A549 treated with AZD9567 at 1 μM for 4 hours (cell line): ENCODE results near the gene IGFL3. TPM values are rescaled to one million over a fixed set of nuclear protein-coding genes. Genes with fewer than 3 reads are reported as not detected.

ENCODE experiments used
- total RNA-seq: library from RNA; stranded (reverse); fragments of 200-300 nt; extraction: Qiagen RNA extraction; gene quantifications from 5 replicates; pipeline ENCODE4 v1.2.3, GENCODE V29; 2022; ENCODE audit not compliant: insufficient read depth

Gene IGFL3
- 0.14 to 0.37 TPM in 2 of 5 replicates, not detected in the others for total RNA-seq

GRCh38 chr19:46124638-46125115, at the start of gene IGFL3:
IGFL3 (minus strand) TSS chr19:46124688; CDS start chr19:46124649, 39 bp downstream.

DNA sequence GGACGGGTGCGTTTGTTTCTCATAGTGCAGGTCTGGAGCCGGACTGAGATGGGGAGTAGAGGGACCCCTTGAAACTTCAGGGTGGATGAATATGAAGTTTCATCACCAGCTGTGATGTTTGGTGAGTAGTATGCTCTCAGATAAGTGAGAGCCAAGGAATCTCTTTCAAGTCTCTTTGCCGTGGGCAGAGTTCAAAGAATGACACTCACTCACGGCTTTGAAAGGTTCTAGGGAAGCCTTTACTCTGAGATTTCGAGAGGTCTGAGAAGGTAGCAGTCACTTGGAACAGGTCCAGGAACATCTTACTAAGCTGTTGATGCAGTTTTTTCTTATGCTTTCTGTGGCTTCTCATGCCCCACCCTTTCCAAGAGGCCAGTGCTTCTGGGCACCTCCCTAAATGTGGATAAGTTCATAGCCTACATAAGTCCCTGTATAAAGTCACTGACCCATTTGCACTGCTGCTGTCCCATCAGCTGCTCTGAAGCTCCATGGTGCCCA, 23.4 kb upstream of the IGFL3 start, which contains the start of gene IGFL2:
TSS of gene IGFL2 (plus strand) at position 448 of the 498 bp plus-strand sequence. CDS start at position 489, 41 bp downstream.

Other genes starting within 250 kb of the IGFL3 start
- gene IRF2BP1, start 238.5 kb downstream of the IGFL3 start, total RNA-seq, result 22.5 to 37.7 TPM (median 36.3 TPM) in 5 replicates
- gene MYPOP, start 222.1 kb downstream of the IGFL3 start, total RNA-seq, result 6.8 to 9.6 TPM (median 8.7 TPM) in 5 replicates
- gene NANOS2, start 209.9 kb downstream of the IGFL3 start, total RNA-seq, result not detected in 5 replicates
- gene NOVA2, start 150.8 kb downstream of the IGFL3 start, total RNA-seq, result 0.30 to 0.46 TPM (median 0.38 TPM) in 4 of 5 replicates, not detected in the other
- 5.1 to 5.8 TPM (median 5.5 TPM) in 4 of 5 replicates, not detected in the other for gene CCDC61, start 129.2 kb downstream of the IGFL3 start, total RNA-seq
- gene PGLYRP1, start 101.6 kb downstream of the IGFL3 start, total RNA-seq, result not detected in 5 replicates
- gene IGFL4, start 83.7 kb downstream of the IGFL3 start, total RNA-seq, result 0.17 to 0.47 TPM (median 0.37 TPM) in 4 of 5 replicates, not detected in the other
- gene IGFL2, start 23.6 kb upstream of the IGFL3 start, total RNA-seq, result 0.57 to 1.4 TPM (median 0.75 TPM) in 4 of 5 replicates, not detected in the other
- gene IGFL1, start 105.1 kb upstream of the IGFL3 start, total RNA-seq, result 1.2 to 2.0 TPM (median 1.6 TPM) in 4 of 5 replicates, not detected in the other
- 0.02 to 0.05 TPM (median 0.03 TPM) in 3 of 5 replicates, not detected in the others for gene HIF3A, start 172.4 kb upstream of the IGFL3 start, total RNA-seq
- gene PPP5C, start 222.4 kb upstream of the IGFL3 start, total RNA-seq, result 74.4 to 85.4 TPM (median 80.8 TPM) in 5 replicates